ENCODE results near the gene ZNF575.
"Not testable (repeated sequence)": the region's sequence is repeated elsewhere in the genome, so short reads cannot be mapped to it uniquely, and the experiment has no call there.

Gene ZNF575

GRCh38 chr19:43545981-43546380 lies 13.0 kb downstream of the ZNF575 start:
- no peaks in the 10 kb centered on the region for H3K36me3 ChIP-seq (ENCODE audit: insufficient read depth)
- H3K9ac ChIP-seq: no peak overlapping the region
- H2AFZ ChIP-seq (ENCODE audit: low read depth): no peak overlapping the region
- H3K4me1 ChIP-seq (ENCODE audit: low read depth, poor library complexity, severe bottlenecking): no peaks in the 10 kb centered on the region
- H3K4me3 ChIP-seq (IDR thresholded peaks at IDR 0.05; ENCODE audit: insufficient read depth, low read depth, low read length): no peak overlapping the region
- no peak for TF ChIP-seq CTCF (conservative IDR thresholded peaks at IDR 0.05; ENCODE audit: low read depth, low read length)
- no peak overlapping the region for H3K27ac ChIP-seq
- H3K79me2 ChIP-seq (ENCODE audit: insufficient read depth, low read depth): no peaks in the 10 kb centered on the region
- no peaks in the 10 kb centered on the region for H3K27me3 ChIP-seq (ENCODE audit: insufficient read depth, low read depth)
- H4K20me1 ChIP-seq (ENCODE audit: insufficient read depth): no peaks in the 10 kb centered on the region
- H3K4me2 ChIP-seq: no peak overlapping the region

- TF ChIP-seq CTCF (conservative IDR thresholded peaks at IDR 0.05; ENCODE audit: low read depth, low read length): no peak
- no peak overlapping the region for H3K4me2 ChIP-seq
- no peak overlapping the region for H2AFZ ChIP-seq (ENCODE audit: low read depth)
- no peak overlapping the region for H3K9ac ChIP-seq
- no peaks in the 10 kb centered on the region for H4K20me1 ChIP-seq (ENCODE audit: insufficient read depth)
- H3K79me2 ChIP-seq (ENCODE audit: insufficient read depth, low read depth): no peaks in the 10 kb centered on the region
- no peak overlapping the region for H3K27ac ChIP-seq
- no peaks in the 10 kb centered on the region for H3K27me3 ChIP-seq (ENCODE audit: insufficient read depth, low read depth)
- no peaks in the 10 kb centered on the region for H3K4me1 ChIP-seq (ENCODE audit: low read depth, poor library complexity, severe bottlenecking)
- H3K4me3 ChIP-seq (IDR thresholded peaks at IDR 0.05; ENCODE audit: insufficient read depth, low read depth, low read length): no peak overlapping the region
- H3K36me3 ChIP-seq (ENCODE audit: insufficient read depth): no peaks in the 10 kb centered on the region; the same call in 1 of the 2 replicates
Measured at GRCh38 chr19:43546581-43546980, 13.6 kb downstream of the ZNF575 start.

- H3K4me3 ChIP-seq (IDR thresholded peaks at IDR 0.05; ENCODE audit: insufficient read depth, low read depth, low read length); H3K9ac ChIP-seq; H3K4me1 ChIP-seq (ENCODE audit: low read depth, poor library complexity, severe bottlenecking); H2AFZ ChIP-seq (ENCODE audit: low read depth); H3K27me3 ChIP-seq (ENCODE audit: insufficient read depth, low read depth); H3K27ac ChIP-seq; H3K36me3 ChIP-seq (ENCODE audit: insufficient read depth); H3K4me2 ChIP-seq; H3K79me2 ChIP-seq (ENCODE audit: insufficient read depth, low read depth); H4K20me1 ChIP-seq (ENCODE audit: insufficient read depth): not testable (repeated sequence)
Measured at GRCh38 chr19:43547926-43548325, 14.9 kb downstream of the ZNF575 start.

- Histone ChIP-seq H3K27me3 (ENCODE audit: insufficient read depth, low read depth) (no peaks in the 10 kb centered on the region), H3K36me3 (ENCODE audit: insufficient read depth) (no peaks in the 10 kb centered on the region; the same call in 1 of the 2 replicates), H3K4me2 (no peak overlapping the region), H3K79me2 (ENCODE audit: insufficient read depth, low read depth) (no peaks in the 10 kb centered on the region), H2AFZ (ENCODE audit: low read depth) (no peak overlapping the region), H3K4me1 (ENCODE audit: low read depth, poor library complexity, severe bottlenecking) (no peaks in the 10 kb centered on the region), H3K9ac (no peak overlapping the region), H3K27ac (no peak overlapping the region), H3K4me3 (IDR thresholded peaks at IDR 0.05; ENCODE audit: insufficient read depth, low read depth, low read length) (no peak overlapping the region), H4K20me1 (ENCODE audit: insufficient read depth) (no peaks in the 10 kb centered on the region)
- TF ChIP-seq CTCF (conservative IDR thresholded peaks at IDR 0.05; ENCODE audit: low read depth, low read length): no peak
Measured at GRCh38 chr19:43548706-43549105, 15.7 kb downstream of the ZNF575 start.

- Histone ChIP-seq H3K27me3 (ENCODE audit: insufficient read depth, low read depth) (no peaks in the 10 kb centered on the region), H3K4me3 (IDR thresholded peaks at IDR 0.05; ENCODE audit: insufficient read depth, low read depth, low read length) (no peak overlapping the region), H3K4me1 (ENCODE audit: low read depth, poor library complexity, severe bottlenecking) (no peaks in the 10 kb centered on the region), H3K9ac (no peak overlapping the region), H3K4me2 (no peak overlapping the region), H2AFZ (ENCODE audit: low read depth) (no peak overlapping the region), H4K20me1 (ENCODE audit: insufficient read depth) (no peaks in the 10 kb centered on the region), H3K79me2 (ENCODE audit: insufficient read depth, low read depth) (no peaks in the 10 kb centered on the region), H3K27ac (no peak overlapping the region), H3K36me3 (ENCODE audit: insufficient read depth) (no peaks in the 10 kb centered on the region; the same call in 1 of the 2 replicates)
- no peak for TF ChIP-seq CTCF (conservative IDR thresholded peaks at IDR 0.05; ENCODE audit: low read depth, low read length)
Measured at GRCh38 chr19:43551399-43552197, 18.6 kb downstream of the ZNF575 start.

All from KMS-11 (cell line).